Measurements from ENCODE around the gene EGR1. TPM values are rescaled to one million over a fixed set of nuclear protein-coding genes. Genes with fewer than 3 reads are reported as not detected.
A peak's percentile ranks its signal among the peaks of the same experiment; 100 is the strongest.

Gene EGR1
- total and polyA plus RNA-seq, 11 donors: 4.0 to 133 (median 15.3) TPM

DNA sequence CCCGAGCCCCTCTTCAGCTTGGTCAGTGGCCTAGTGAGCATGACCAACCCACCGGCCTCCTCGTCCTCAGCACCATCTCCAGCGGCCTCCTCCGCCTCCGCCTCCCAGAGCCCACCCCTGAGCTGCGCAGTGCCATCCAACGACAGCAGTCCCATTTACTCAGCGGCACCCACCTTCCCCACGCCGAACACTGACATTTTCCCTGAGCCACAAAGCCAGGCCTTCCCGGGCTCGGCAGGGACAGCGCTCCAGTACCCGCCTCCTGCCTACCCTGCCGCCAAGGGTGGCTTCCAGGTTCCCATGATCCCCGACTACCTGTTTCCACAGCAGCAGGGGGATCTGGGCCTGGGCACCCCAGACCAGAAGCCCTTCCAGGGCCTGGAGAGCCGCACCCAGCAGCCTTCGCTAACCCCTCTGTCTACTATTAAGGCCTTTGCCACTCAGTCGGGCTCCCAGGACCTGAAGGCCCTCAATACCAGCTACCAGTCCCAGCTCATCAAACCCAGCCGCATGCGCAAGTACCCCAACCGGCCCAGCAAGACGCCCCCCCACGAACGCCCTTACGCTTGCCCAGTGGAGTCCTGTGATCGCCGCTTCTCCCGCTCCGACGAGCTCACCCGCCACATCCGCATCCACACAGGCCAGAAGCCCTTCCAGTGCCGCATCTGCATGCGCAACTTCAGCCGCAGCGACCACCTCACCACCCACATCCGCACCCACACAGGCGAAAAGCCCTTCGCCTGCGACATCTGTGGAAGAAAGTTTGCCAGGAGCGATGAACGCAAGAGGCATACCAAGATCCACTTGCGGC is 1.8 kb downstream of the EGR1 start:
- TF ChIP-seq POLR2A (IDR thresholded peaks at IDR 0.05): no peak
- TF ChIP-seq, protein P1, sequence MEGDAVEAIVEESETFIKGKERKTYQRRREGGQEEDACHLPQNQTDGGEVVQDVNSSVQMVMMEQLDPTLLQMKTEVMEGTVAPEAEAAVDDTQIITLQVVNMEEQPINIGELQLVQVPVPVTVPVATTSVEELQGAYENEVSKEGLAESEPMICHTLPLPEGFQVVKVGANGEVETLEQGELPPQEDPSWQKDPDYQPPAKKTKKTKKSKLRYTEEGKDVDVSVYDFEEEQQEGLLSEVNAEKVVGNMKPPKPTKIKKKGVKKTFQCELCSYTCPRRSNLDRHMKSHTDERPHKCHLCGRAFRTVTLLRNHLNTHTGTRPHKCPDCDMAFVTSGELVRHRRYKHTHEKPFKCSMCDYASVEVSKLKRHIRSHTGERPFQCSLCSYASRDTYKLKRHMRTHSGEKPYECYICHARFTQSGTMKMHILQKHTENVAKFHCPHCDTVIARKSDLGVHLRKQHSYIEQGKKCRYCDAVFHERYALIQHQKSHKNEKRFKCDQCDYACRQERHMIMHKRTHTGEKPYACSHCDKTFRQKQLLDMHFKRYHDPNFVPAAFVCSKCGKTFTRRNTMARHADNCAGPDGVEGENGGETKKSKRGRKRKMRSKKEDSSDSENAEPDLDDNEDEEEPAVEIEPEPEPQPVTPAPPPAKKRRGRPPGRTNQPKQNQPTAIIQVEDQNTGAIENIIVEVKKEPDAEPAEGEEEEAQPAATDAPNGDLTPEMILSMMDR (IDR thresholded peaks at IDR 0.05): no peak
- DNase-seq: no peak
- Histone ChIP-seq H3K27me3 (no peaks in the 10 kb centered on the region), H3K4me1 (peaks cover 0 to 41% (median 27%) of the 10 kb centered on the region in 12 donors), H3K36me3 (peaks cover 0 to 25% (median 16%) of the 10 kb centered on the region in 9 donors), H3K27ac (peak overlapping the region in 3 of 12 donors; percentile 95 to 99 (median 98)), H3K9me3 (no peaks in the 10 kb centered on the region), H3K4me3 (peak overlapping the region; percentile 62 to 95 (median 86))
- intact Hi-C loops (cut with DNase I): loop anchor here in 1 of 10 donors (5.0 kb wide), 1 partner anchor 35 kb away; no protein-coding TSS in a partner anchor
- WGBS, 4 donors: 86 to 91% (median 88%) methylated on average over 42 to 45 of the region's 45 CpGs
- no peak for ATAC-seq

DNA sequence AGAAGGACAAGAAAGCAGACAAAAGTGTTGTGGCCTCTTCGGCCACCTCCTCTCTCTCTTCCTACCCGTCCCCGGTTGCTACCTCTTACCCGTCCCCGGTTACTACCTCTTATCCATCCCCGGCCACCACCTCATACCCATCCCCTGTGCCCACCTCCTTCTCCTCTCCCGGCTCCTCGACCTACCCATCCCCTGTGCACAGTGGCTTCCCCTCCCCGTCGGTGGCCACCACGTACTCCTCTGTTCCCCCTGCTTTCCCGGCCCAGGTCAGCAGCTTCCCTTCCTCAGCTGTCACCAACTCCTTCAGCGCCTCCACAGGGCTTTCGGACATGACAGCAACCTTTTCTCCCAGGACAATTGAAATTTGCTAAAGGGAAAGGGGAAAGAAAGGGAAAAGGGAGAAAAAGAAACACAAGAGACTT is 2.4 kb downstream of the EGR1 start:
- H3K4me3 ChIP-seq: peak overlapping the region in 10 of 12 donors; percentile 62 to 94 (median 83)
- DNase-seq (no peak), ATAC-seq (no peak)
- no peak overlapping the region for H3K27ac ChIP-seq
- intact Hi-C loops (cut with DNase I): loop anchor here in 2 of 10 donors (1.0 to 5.0 kb wide), 2 partner anchors 24 to 35 kb away; no protein-coding TSS in a partner anchor
- H3K4me1 ChIP-seq: peaks cover 0 to 41% (median 27%) of the 10 kb centered on the region in 12 donors
- TF ChIP-seq POLR2A (IDR thresholded peaks at IDR 0.05): no peak
- TF ChIP-seq, protein P1 (IDR thresholded peaks at IDR 0.05): no peak
- H3K36me3 ChIP-seq: peaks cover 0 to 25% (median 16%) of the 10 kb centered on the region in 9 donors
- no peaks in the 10 kb centered on the region for H3K27me3 ChIP-seq
- no peaks in the 10 kb centered on the region for H3K9me3 ChIP-seq
- 78 to 88% (median 81%) methylated on average over 14 of the region's 14 CpGs for WGBS, 4 donors

GRCh38 chr5:138468133-138468965 is 3.1 kb downstream of the EGR1 start:
- ATAC-seq (no peak), DNase-seq (no peak)
- intact Hi-C loops (cut with DNase I): loop anchor here in 2 of 10 donors (1.0 to 5.0 kb wide), 2 partner anchors 23 to 34 kb away; no protein-coding TSS in a partner anchor
- Histone ChIP-seq H3K27ac (no peak overlapping the region), H3K4me1 (peaks cover 0 to 39% (median 24%) of the 10 kb centered on the region in 12 donors), H3K4me3 (peak overlapping the region in 9 of 12 donors; percentile 68 to 94 (median 85)), H3K36me3 (peaks cover 0 to 25% (median 16%) of the 10 kb centered on the region in 9 donors), H3K9me3 (no peaks in the 10 kb centered on the region), H3K27me3 (no peaks in the 10 kb centered on the region)
- 86 to 91% (median 90%) methylated on average over 7 of the region's 7 CpGs for WGBS, 4 donors
- TF ChIP-seq, protein P1 (IDR thresholded peaks at IDR 0.05): no peak
- no peak for TF ChIP-seq POLR2A (IDR thresholded peaks at IDR 0.05)
